IMR-90 (cell line): Measurements from ENCODE around the gene AK6. TPM values are rescaled to one million over a fixed set of nuclear protein-coding genes. Genes with fewer than 3 reads are reported as not detected.

ENCODE experiments used
- ATAC-seq: fragments of 200-7000 bp; cut with Tn5 transposase; 2 replicates; pipeline ENCODE4 v1.9.1; 2020; ENCODE audit warnings: low read depth, mild to moderate bottlenecking, moderate library complexity
- BruUV-seq: library from RNA; stranded (reverse); fragments of 400-500 nt; replicated peaks from 2 replicates; lab custom pipeline; 2021; lab: Mats Ljungman, UMichigan
- CTCF ChIA-PET: fragments of 300-600 bp; formaldehyde crosslinking; extraction: SDS; loops from one replicate; lab custom pipeline; 2021; ENCODE audit warnings: antibody characterized with exemption; lab: Yijun Ruan, JAX
- POLR2A ChIA-PET: fragments of 300-600 bp; sonication (Branson Sonifier 250); formaldehyde crosslinking; loops from one replicate; lab custom pipeline; 2022; ENCODE audit warnings: antibody characterized with exemption; ENCODE audit not compliant: unreplicated experiment; lab: Charles Lee
- DNase-seq: peaks from one replicate; pipeline ENCODE4 v3.0.0; 2013
- H2AFZ ChIP-seq: replicated peaks from 2 replicates; pipeline ENCODE3; 2013; ENCODE audit warnings: low read length, mild to moderate bottlenecking; ENCODE audit not compliant: poor library complexity
- H2AK5ac ChIP-seq: 2 replicates; pipeline ENCODE4 v1.6.1; 2013; ENCODE audit warnings: low read depth, low read length, inconsistent platforms
- H2AK9ac ChIP-seq: replicated peaks from 2 replicates; pipeline ENCODE3; 2013; ENCODE audit warnings: mild to moderate bottlenecking, low read depth, low read length, moderate library complexity; ENCODE audit not compliant: poor library complexity
- H2BK120ac ChIP-seq: 2 replicates; pipeline ENCODE4 v1.6.1; 2013; ENCODE audit warnings: low read depth, low read length, inconsistent platforms
- H2BK15ac ChIP-seq: 3 replicates; pipeline ENCODE4 v1.6.1; 2013; ENCODE audit warnings: low read depth, low read length, inconsistent platforms
- H2BK20ac ChIP-seq: 2 replicates; pipeline ENCODE4 v1.6.1; 2013; ENCODE audit warnings: low read depth, mild to moderate bottlenecking, inconsistent platforms, low read length, moderate library complexity
- H2BK5ac ChIP-seq: 2 replicates; pipeline ENCODE4 v1.6.1; 2013; ENCODE audit warnings: mild to moderate bottlenecking, low read depth, low read length, inconsistent platforms; ENCODE audit not compliant: poor library complexity, severe bottlenecking
- H3K14ac ChIP-seq: replicated peaks from 2 replicates; pipeline ENCODE4 v1.6.1; 2013; ENCODE audit warnings: low read depth, low read length, inconsistent platforms
- H3K18ac ChIP-seq: 2 replicates; pipeline ENCODE4 v1.6.1; 2013; ENCODE audit warnings: low read depth, low read length, control low read depth
- H3K23ac ChIP-seq: 2 replicates; pipeline ENCODE4 v1.6.1; 2013; ENCODE audit warnings: low read depth, low read length, inconsistent platforms
- H3K27ac ChIP-seq: 2 replicates; pipeline ENCODE4 v1.5.1; 2013; ENCODE audit warnings: mild to moderate bottlenecking, control low read depth, low read length; ENCODE audit not compliant: insufficient read depth
- H3K27me3 ChIP-seq: 2 replicates; pipeline ENCODE4 v1.6.1; 2013; ENCODE audit warnings: low read length; ENCODE audit not compliant: control insufficient read depth, insufficient read depth
- H3K36me3 ChIP-seq: 2 replicates; pipeline ENCODE4 v1.6.1; 2013; ENCODE audit warnings: low read length, mixed read lengths; ENCODE audit not compliant: control insufficient read depth, insufficient read depth
- H3K4ac ChIP-seq: 2 replicates; pipeline ENCODE4 v1.6.1; 2013; ENCODE audit warnings: low read depth, low read length, inconsistent platforms
- H3K4me1 ChIP-seq: 2 replicates; pipeline ENCODE4 v1.6.1; 2013; ENCODE audit warnings: low read length, mixed read lengths; ENCODE audit not compliant: control insufficient read depth, insufficient read depth
- H3K4me2 ChIP-seq: 2 replicates; pipeline ENCODE4 v1.6.1; 2013; ENCODE audit warnings: low read depth, mild to moderate bottlenecking, control low read depth, low read length, moderate library complexity
- H3K4me3 ChIP-seq: 2 replicates; pipeline ENCODE4 v1.5.1; 2013; ENCODE audit warnings: low read depth, mild to moderate bottlenecking, control low read depth, low read length, moderate library complexity; ENCODE audit not compliant: insufficient read depth
- H3K56ac ChIP-seq: 2 replicates; pipeline ENCODE4 v1.6.1; 2013; ENCODE audit warnings: low read length, inconsistent platforms; ENCODE audit not compliant: insufficient read depth; ENCODE audit errors: extremely low read depth
- H3K79me1 ChIP-seq, 2 experiments: 2 replicates each; pipeline ENCODE4 v1.6.1; 2013; ENCODE audit warnings: low read length in 2 of 2, inconsistent platforms in 1 of 2, low read depth in 1 of 2
- H3K9ac ChIP-seq: 2 replicates; pipeline ENCODE4 v1.6.1; 2013; ENCODE audit warnings: low read depth, low read length, control low read depth
- H3K9me1 ChIP-seq: 2 replicates; pipeline ENCODE4 v1.6.1; 2013; ENCODE audit warnings: low read length, inconsistent platforms; ENCODE audit not compliant: insufficient read depth
- H3K9me3 ChIP-seq: 2 replicates; pipeline ENCODE4 v1.6.1; 2013; ENCODE audit warnings: low read length; ENCODE audit not compliant: control insufficient read depth, insufficient read depth
- H4K20me1 ChIP-seq: 2 replicates; pipeline ENCODE4 v1.6.1; 2013; ENCODE audit warnings: low read length, inconsistent platforms; ENCODE audit not compliant: insufficient read depth
- H4K5ac ChIP-seq: 2 replicates; pipeline ENCODE4 v1.6.1; 2013; ENCODE audit warnings: mild to moderate bottlenecking, low read depth, low read length, control low read depth
- H4K8ac ChIP-seq, 2 experiments: 2 replicates each; pipeline ENCODE4 v1.6.1; 2013; ENCODE audit warnings: low read depth in 2 of 2, low read length in 2 of 2, control low read depth in 1 of 2, inconsistent platforms in 1 of 2
- H4K91ac ChIP-seq: 2 replicates; pipeline ENCODE4 v1.6.1; 2013; ENCODE audit warnings: low read depth, low read length, inconsistent platforms; ENCODE audit not compliant: insufficient read depth
- BHLHE40 ChIP-seq: fragments of 150-350 bp; IDR thresholded peaks from 2 replicates; pipeline ENCODE4 v1.6.1; 2016; ENCODE audit warnings: mild to moderate bottlenecking, low read depth, low read length
- CEBPB ChIP-seq: IDR thresholded peaks from 2 replicates; pipeline ENCODE4 v1.6.1; 2012; ENCODE audit warnings: low read depth, low read length, improper control_type of control experiment
- CHD1 ChIP-seq: IDR thresholded peaks from 2 replicates; pipeline ENCODE4 v1.6.1; 2012; ENCODE audit warnings: low read depth, low read length, improper control_type of control experiment
- CTCF ChIP-seq: conservative IDR thresholded peaks from 2 replicates; pipeline ENCODE4 v1.5.1; 2012; ENCODE audit warnings: mild to moderate bottlenecking, low read depth, low read length, improper control_type of control experiment
- ELK1 ChIP-seq: fragments of 150-350 bp; IDR thresholded peaks from 2 replicates; pipeline ENCODE4 v1.6.1; 2016; ENCODE audit warnings: low read depth, mild to moderate bottlenecking, low read length, moderate library complexity, borderline replicate concordance
- FOS ChIP-seq: fragments of 150-350 bp; IDR thresholded peaks from 2 replicates; pipeline ENCODE4 v1.6.1; 2016; ENCODE audit warnings: low read depth, low read length
- MAFK ChIP-seq: IDR thresholded peaks from 2 replicates; pipeline ENCODE4 v1.6.1; 2012; ENCODE audit warnings: low read depth, low read length, improper control_type of control experiment
- MAZ ChIP-seq: IDR thresholded peaks from 2 replicates; pipeline ENCODE4 v1.6.1; 2012; ENCODE audit warnings: low read depth, mild to moderate bottlenecking, low read length, improper control_type of control experiment, moderate library complexity, borderline replicate concordance
- MXI1 ChIP-seq: IDR thresholded peaks from 2 replicates; pipeline ENCODE4 v1.6.1; 2012; ENCODE audit warnings: low read depth, mild to moderate bottlenecking, low read length, moderate library complexity, borderline replicate concordance
- NFE2L2 ChIP-seq: fragments of 150-350 bp; IDR thresholded peaks from 2 replicates; pipeline ENCODE4 v1.6.1; 2016; ENCODE audit warnings: low read depth, mild to moderate bottlenecking, low read length
- POLR2A ChIP-seq: IDR thresholded peaks from 2 replicates; pipeline ENCODE4 v1.6.1; 2012; ENCODE audit warnings: mild to moderate bottlenecking, low read depth, low read length
- RAD21 ChIP-seq: IDR thresholded peaks from 2 replicates; pipeline ENCODE4 v1.6.1; 2012; ENCODE audit warnings: low read length, improper control_type of control experiment
- RCOR1 ChIP-seq: IDR thresholded peaks from 2 replicates; pipeline ENCODE4 v1.6.1; 2012; ENCODE audit warnings: mild to moderate bottlenecking, low read length, improper control_type of control experiment; ENCODE audit not compliant: insufficient replicate concordance
- RFX5 ChIP-seq: IDR thresholded peaks from 2 replicates; pipeline ENCODE4 v1.8.0; 2012; ENCODE audit warnings: low read depth, mild to moderate bottlenecking, low read length, moderate library complexity
- SMC3 ChIP-seq: fragments of 150-350 bp; IDR thresholded peaks from 2 replicates; pipeline ENCODE4 v1.6.1; 2016; ENCODE audit warnings: low read depth, mild to moderate bottlenecking, antibody characterized with exemption, low read length, moderate library complexity
- USF2 ChIP-seq: fragments of 150-350 bp; IDR thresholded peaks from 2 replicates; pipeline ENCODE4 v1.6.1; 2017; ENCODE audit warnings: mild to moderate bottlenecking, antibody characterized with exemption, low read length, low read depth
- WGBS, 2 experiments: methylation state at CpG; one replicate each; pipeline versions ENCODE4 v1.1.5 to v1.1.7; 2013; ENCODE audit warnings: missing lambda C conversion rate in 2 of 2; ENCODE audit not compliant: insufficient read length in 1 of 2; ENCODE audit errors: extremely low coverage in 2 of 2; 5-methylcytosine and 5-hydroxymethylcytosine counted together
- dilution Hi-C: fragments of 300-500 bp; cut with HindIII; formaldehyde crosslinking; loops from one replicate; pipeline ENCODE4 v1.14.3; 2018; ENCODE audit warnings: low sequenced_read_pairs; ENCODE audit not compliant: unreplicated experiment
- in situ Hi-C: fragments of 300-500 bp; cut with MboI; formaldehyde crosslinking; loops from 3 replicates; pipeline ENCODE4 v1.14.3; 2019; ENCODE audit warnings: low sequenced_read_pairs, inconsistent platforms, mixed read lengths
- intact Hi-C: fragments of 100-400 bp; cut with micrococcal nuclease; formaldehyde crosslinking; loops from 2 replicates; pipeline ENCODE4 v1.10.0; 2022
- polyA plus RNA-seq, 3 experiments: library from polyadenylated mRNA; depleted of rRNA; stranded (reverse); fragments of >200 nt; gene quantifications; 2 replicates each; pipeline ENCODE4 v1.2.3, GENCODE V29; 2012; ENCODE audit warnings: low replicate concordance in 1 of 3
- total RNA-seq: library from RNA; depleted of rRNA; stranded (reverse); fragments of >200 nt; gene quantifications from 2 replicates; pipeline ENCODE4 v1.2.3, GENCODE V29; 2012

Gene AK6
- total and polyA plus RNA-seq, 2 of the 4 experiments (the other 2 are of a cell fraction): 14.7 to 34.4 TPM

- Histone ChIP-seq H2BK5ac (no peak overlapping the region), H3K23ac (no peak overlapping the region), H4K5ac (no peak overlapping the region), H2BK20ac (no peak overlapping the region), H3K9me3 (no peaks in the 10 kb centered on the region), H2AK5ac (no peak overlapping the region), H3K9ac (no peak overlapping the region), H3K14ac (no peak overlapping the region), H2AK9ac (no peak overlapping the region), H3K27ac (no peak overlapping the region), H3K4ac (no peak overlapping the region), H3K4me3 (no peak overlapping the region), H3K56ac (no peak overlapping the region), H3K9me1 (peaks cover 4% of the 10 kb centered on the region; the same call in 1 of the 2 replicates), H2AFZ (no peak overlapping the region), H3K4me2 (no peak overlapping the region), H2BK15ac (no peak overlapping the region), H4K91ac (no peak overlapping the region), H3K4me1 (peaks cover 3% of the 10 kb centered on the region), H3K18ac (no peak overlapping the region), H4K8ac (no peak overlapping the region), H4K20me1 (no peaks in the 10 kb centered on the region), H3K79me1 (peaks cover 0 to 3% of the 10 kb centered on the region in 2 experiments; a peak in 1 of 4 replicates), H3K27me3 (no peaks in the 10 kb centered on the region), H3K36me3 (no peaks in the 10 kb centered on the region), H2BK120ac (no peak overlapping the region)
- CTCF ChIA-PET: interaction anchor here (0.6 to 1.8 kb wide), 6 partner anchors 8 to 611 kb away, joined by 3 to 6 read pairs (median 4); partner anchors contain the start of gene SLC30A5
- in situ Hi-C loops (loop anchor here (10.0 kb wide), 1 partner anchor 221 kb away; no protein-coding TSS in a partner anchor), intact Hi-C loops (loop anchor here (2.0 kb wide), 1 partner anchor 243 kb away; no protein-coding TSS in a partner anchor), dilution Hi-C loops (no loop called here)
- POLR2A ChIA-PET: no interaction called here
- DNase-seq: no peak
- BruUV-seq: no TSS peak
- TF ChIP-seq MAFK (no peak), CEBPB (no peak), RAD21 (no peak), MAZ (no peak), USF2 (no peak), SMC3 (no peak), ELK1 (no peak), RFX5 (no peak), NFE2L2 (no peak), CHD1 (no peak), RCOR1 (no peak), CTCF (no peak), POLR2A (no peak), BHLHE40 (no peak), FOS (no peak), MXI1 (no peak)
- no peak for ATAC-seq
- WGBS, 2 experiments: 90% methylated on average over 2 of the region's 7 CpGs; no CpG with 5 or more reads in 1 of the 2 experiments
These were observed 33.9 kb downstream of the AK6 start for GRCh38 chr5:69335341-69335935.
